BJ (cell line): ENCODE measurements around the gene CFHR2. TPM values are rescaled to one million over a fixed set of nuclear protein-coding genes. Genes with fewer than 3 reads are reported as not detected.
A peak's percentile ranks its signal among the peaks of the same experiment; 100 is the strongest.
"Not testable (repeated sequence)": the region's sequence is repeated elsewhere in the genome, so short reads cannot be mapped to it uniquely, and the experiment has no call there.

Experiments used
- CTCF ChIA-PET: fragments of 350-600 bp; formaldehyde crosslinking; extraction: SDS; loops from one replicate; lab custom pipeline; 2021; ENCODE audit warnings: antibody characterized with exemption, inconsistent platforms; lab: Yijun Ruan, JAX
- POLR2A ChIA-PET: fragments of 300-600 bp; sonication (Branson Sonifier 250); formaldehyde crosslinking; extraction: SDS; loops from one replicate; lab custom pipeline; 2021; ENCODE audit warnings: antibody characterized with exemption; lab: Charles Lee
- DNase-seq: peaks from one replicate; pipeline ENCODE4 v3.0.0-alpha.2; 2011; ENCODE audit warnings: low read depth
- H3K27me3 ChIP-seq: 2 replicates; pipeline ENCODE4 v1.6.0; 2011; ENCODE audit warnings: low read length; ENCODE audit not compliant: control insufficient read depth, insufficient read depth
- H3K36me3 ChIP-seq: 2 replicates; pipeline ENCODE4 v1.5.1; 2011; ENCODE audit warnings: low read length; ENCODE audit not compliant: control insufficient read depth, insufficient read depth
- H3K4me3 ChIP-seq: 2 replicates; pipeline ENCODE4 v1.5.1; 2011; ENCODE audit warnings: low read depth, mild to moderate bottlenecking, control low read depth, low read length
- CTCF ChIP-seq: IDR thresholded peaks from 2 replicates; pipeline ENCODE4 v1.5.1; 2011; ENCODE audit warnings: low read depth, mild to moderate bottlenecking, control low read depth, inconsistent platforms, low read length, moderate library complexity; ENCODE audit not compliant: insufficient read depth
- polyA minus RNA-seq: library from RNA; depleted of rRNA, polyadenylated mRNA; stranded (reverse); fragments of >200 nt; gene quantifications from 2 replicates; pipeline ENCODE4 v1.2.3, GENCODE V29; 2011; rRNA and poly(A)+ RNA removed
- polyA plus RNA-seq: library from polyadenylated mRNA; depleted of rRNA; stranded (reverse); fragments of >200 nt; gene quantifications from 2 replicates; pipeline ENCODE4 v1.2.3, GENCODE V29; 2011; rRNA removed

CFHR2 gene
- polyA plus RNA-seq (not detected in 2 replicates), polyA minus RNA-seq (not detected in 2 replicates)

- H3K4me3 ChIP-seq, H3K27me3 ChIP-seq, DNase-seq, H3K36me3 ChIP-seq, CTCF ChIA-PET, POLR2A ChIA-PET: not testable (repeated sequence)
Observed at GRCh38 chr1:196943568-196943967, at the start of gene CFHR2. TSS of gene CFHR2 (plus strand) at chr1:196943738. CDS start at chr1:196943881, 143 bp downstream.

GRCh38 chr1:196896355-196896754, 47.2 kb upstream of the CFHR2 start:
- Histone ChIP-seq H3K4me3 (no peak overlapping the region), H3K36me3 (no peaks in the 10 kb centered on the region), H3K27me3 (peaks cover 6% of the 10 kb centered on the region)
- no peak for DNase-seq
- ChIA-PET CTCF (interaction anchor here (1.0 kb wide), 1 partner anchor 27 kb away, joined by 3 read pairs; no protein-coding TSS in a partner anchor), POLR2A (no interaction called here)
- no peak for TF ChIP-seq CTCF

- CTCF ChIA-PET, result interaction anchor here (1.0 kb wide), 1 partner anchor 28 kb away, joined by 3 read pairs; no protein-coding TSS in a partner anchor
- H3K27me3 ChIP-seq, result peaks cover 6% of the 10 kb centered on the region
- no peak for DNase-seq
- peak overlapping the region; percentile 17; the same call in 1 of the 2 replicates for H3K4me3 ChIP-seq
- POLR2A ChIA-PET, result no interaction called here
- no peaks in the 10 kb centered on the region for H3K36me3 ChIP-seq
- no peak; the same call in 1 of the 2 replicates for TF ChIP-seq CTCF
Observed at GRCh38 chr1:196897158-196897828, 46.2 kb upstream of the CFHR2 start.

DNA sequence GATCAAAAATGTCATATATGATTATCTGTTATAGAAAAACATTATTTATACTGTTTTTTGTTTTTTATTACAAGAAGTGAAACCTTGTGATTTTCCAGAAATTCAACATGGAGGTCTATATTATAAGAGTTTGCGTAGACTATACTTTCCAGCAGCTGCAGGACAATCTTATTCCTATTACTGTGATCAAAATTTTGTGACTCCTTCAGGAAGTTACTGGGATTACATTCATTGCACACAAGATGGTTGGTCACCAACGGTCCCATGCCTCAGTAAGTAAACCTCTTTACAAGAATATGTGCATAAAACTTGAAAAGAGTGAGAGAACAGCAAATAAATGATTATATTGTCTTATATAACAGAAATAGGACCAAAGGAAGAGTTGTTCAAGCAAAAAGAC, 41.2 kb upstream of the CFHR2 start:
- TF ChIP-seq CTCF, result no peak
- no peaks in the 10 kb centered on the region for H3K36me3 ChIP-seq
- peaks cover 4% of the 10 kb centered on the region for H3K27me3 ChIP-seq
- H3K4me3 ChIP-seq, result no peak overlapping the region
- CTCF ChIA-PET, result no interaction called here
- POLR2A ChIA-PET, result no interaction called here
- no peak for DNase-seq

- POLR2A ChIA-PET, result no interaction called here
- DNase-seq, result no peak
- CTCF ChIA-PET, result no interaction called here
- TF ChIP-seq CTCF, result peak; percentile 18; the same call in 1 of the 2 replicates
- no peaks in the 10 kb centered on the region for H3K36me3 ChIP-seq
- no peak overlapping the region for H3K4me3 ChIP-seq
- no peaks in the 10 kb centered on the region for H3K27me3 ChIP-seq
Observed at GRCh38 chr1:196910215-196910614, 33.3 kb upstream of the CFHR2 start.

GRCh38 chr1:196912283-196912682, 31.3 kb upstream of the CFHR2 start:
- POLR2A ChIA-PET, H3K36me3 ChIP-seq, CTCF ChIA-PET, H3K4me3 ChIP-seq, H3K27me3 ChIP-seq, DNase-seq: not testable (repeated sequence)

DNA sequence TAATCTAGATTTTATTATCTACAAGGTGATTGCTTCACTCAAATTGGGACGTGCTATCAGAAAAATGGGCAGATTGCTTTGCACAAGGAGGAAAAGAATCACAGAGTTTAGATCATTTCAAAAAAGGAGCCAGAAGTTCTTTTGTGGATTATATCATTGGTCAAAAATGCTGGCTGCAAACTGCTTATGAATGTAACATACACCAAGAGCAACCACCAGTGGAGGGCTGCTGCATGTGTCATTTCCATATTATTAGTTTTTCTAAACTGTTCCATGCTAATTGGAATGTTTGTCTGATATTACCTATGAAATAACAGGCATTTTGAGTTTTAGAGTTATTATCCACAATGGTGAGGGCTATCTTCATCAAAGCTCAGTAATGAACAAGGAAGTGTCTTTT, 16.7 kb upstream of the CFHR2 start:
- H3K27me3 ChIP-seq, H3K36me3 ChIP-seq, CTCF ChIA-PET, H3K4me3 ChIP-seq, POLR2A ChIA-PET: not testable (repeated sequence)
- DNase-seq, result peak; percentile 1

DNA sequence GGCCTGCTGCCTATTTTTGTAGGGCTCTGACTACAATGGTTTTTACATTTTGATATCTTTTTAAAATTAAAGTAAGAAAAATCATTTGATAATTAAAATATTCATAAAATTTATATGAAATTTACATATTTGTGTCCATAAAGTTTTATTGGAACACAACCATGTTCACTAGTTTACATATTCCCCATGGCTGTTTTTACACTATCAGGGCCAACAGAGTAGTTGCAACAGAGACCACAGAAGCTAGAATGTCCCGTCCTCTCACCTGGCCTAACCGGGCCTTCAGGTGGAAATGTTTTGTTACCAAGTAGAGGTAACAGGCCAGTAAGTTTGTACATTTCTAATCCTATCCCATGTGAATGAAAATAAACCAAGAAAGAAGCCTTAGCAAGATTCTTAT, 10.7 kb upstream of the CFHR2 start:
- H3K27me3 ChIP-seq, H3K4me3 ChIP-seq, DNase-seq, POLR2A ChIA-PET, H3K36me3 ChIP-seq, CTCF ChIA-PET: not testable (repeated sequence)
